IMR-90 (cell line): ENCODE measurements around the gene SUN1. TPM values are rescaled to one million over a fixed set of nuclear protein-coding genes. Genes with fewer than 3 reads are reported as not detected.

Experiments
- ATAC-seq: fragments of 200-7000 bp; cut with Tn5 transposase; 2 replicates; pipeline ENCODE4 v1.9.1; 2020; ENCODE audit warnings: low read depth, mild to moderate bottlenecking, moderate library complexity
- BruUV-seq: library from RNA; stranded (reverse); fragments of 400-500 nt; replicated peaks from 2 replicates; lab custom pipeline; 2021; lab: Mats Ljungman, UMichigan
- CTCF ChIA-PET: fragments of 300-600 bp; formaldehyde crosslinking; extraction: SDS; loops from one replicate; lab custom pipeline; 2021; ENCODE audit warnings: antibody characterized with exemption; lab: Yijun Ruan, JAX
- POLR2A ChIA-PET: fragments of 300-600 bp; sonication (Branson Sonifier 250); formaldehyde crosslinking; loops from one replicate; lab custom pipeline; 2022; ENCODE audit warnings: antibody characterized with exemption; ENCODE audit not compliant: unreplicated experiment; lab: Charles Lee
- DNase-seq: peaks from one replicate; pipeline ENCODE4 v3.0.0; 2013
- H2AFZ ChIP-seq: replicated peaks from 2 replicates; pipeline ENCODE3; 2013; ENCODE audit warnings: low read length, mild to moderate bottlenecking; ENCODE audit not compliant: poor library complexity
- H2AK5ac ChIP-seq: 2 replicates; pipeline ENCODE4 v1.6.1; 2013; ENCODE audit warnings: low read depth, low read length, inconsistent platforms
- H2AK9ac ChIP-seq: replicated peaks from 2 replicates; pipeline ENCODE3; 2013; ENCODE audit warnings: mild to moderate bottlenecking, low read depth, low read length, moderate library complexity; ENCODE audit not compliant: poor library complexity
- H2BK120ac ChIP-seq: 2 replicates; pipeline ENCODE4 v1.6.1; 2013; ENCODE audit warnings: low read depth, low read length, inconsistent platforms
- H2BK15ac ChIP-seq: 3 replicates; pipeline ENCODE4 v1.6.1; 2013; ENCODE audit warnings: low read depth, low read length, inconsistent platforms
- H2BK20ac ChIP-seq: 2 replicates; pipeline ENCODE4 v1.6.1; 2013; ENCODE audit warnings: low read depth, mild to moderate bottlenecking, inconsistent platforms, low read length, moderate library complexity
- H2BK5ac ChIP-seq: 2 replicates; pipeline ENCODE4 v1.6.1; 2013; ENCODE audit warnings: mild to moderate bottlenecking, low read depth, low read length, inconsistent platforms; ENCODE audit not compliant: poor library complexity, severe bottlenecking
- H3K14ac ChIP-seq: replicated peaks from 2 replicates; pipeline ENCODE4 v1.6.1; 2013; ENCODE audit warnings: low read depth, low read length, inconsistent platforms
- H3K18ac ChIP-seq: 2 replicates; pipeline ENCODE4 v1.6.1; 2013; ENCODE audit warnings: low read depth, low read length, control low read depth
- H3K23ac ChIP-seq: 2 replicates; pipeline ENCODE4 v1.6.1; 2013; ENCODE audit warnings: low read depth, low read length, inconsistent platforms
- H3K27ac ChIP-seq: 2 replicates; pipeline ENCODE4 v1.5.1; 2013; ENCODE audit warnings: mild to moderate bottlenecking, control low read depth, low read length; ENCODE audit not compliant: insufficient read depth
- H3K27me3 ChIP-seq: 2 replicates; pipeline ENCODE4 v1.6.1; 2013; ENCODE audit warnings: low read length; ENCODE audit not compliant: control insufficient read depth, insufficient read depth
- H3K36me3 ChIP-seq: 2 replicates; pipeline ENCODE4 v1.6.1; 2013; ENCODE audit warnings: low read length, mixed read lengths; ENCODE audit not compliant: control insufficient read depth, insufficient read depth
- H3K4ac ChIP-seq: 2 replicates; pipeline ENCODE4 v1.6.1; 2013; ENCODE audit warnings: low read depth, low read length, inconsistent platforms
- H3K4me1 ChIP-seq: 2 replicates; pipeline ENCODE4 v1.6.1; 2013; ENCODE audit warnings: low read length, mixed read lengths; ENCODE audit not compliant: control insufficient read depth, insufficient read depth
- H3K4me2 ChIP-seq: 2 replicates; pipeline ENCODE4 v1.6.1; 2013; ENCODE audit warnings: low read depth, mild to moderate bottlenecking, control low read depth, low read length, moderate library complexity
- H3K4me3 ChIP-seq: 2 replicates; pipeline ENCODE4 v1.5.1; 2013; ENCODE audit warnings: low read depth, mild to moderate bottlenecking, control low read depth, low read length, moderate library complexity; ENCODE audit not compliant: insufficient read depth
- H3K56ac ChIP-seq: 2 replicates; pipeline ENCODE4 v1.6.1; 2013; ENCODE audit warnings: low read length, inconsistent platforms; ENCODE audit not compliant: insufficient read depth; ENCODE audit errors: extremely low read depth
- H3K79me1 ChIP-seq, 2 experiments: 2 replicates each; pipeline ENCODE4 v1.6.1; 2013; ENCODE audit warnings: low read length in 2 of 2, inconsistent platforms in 1 of 2, low read depth in 1 of 2
- H3K9ac ChIP-seq: 2 replicates; pipeline ENCODE4 v1.6.1; 2013; ENCODE audit warnings: low read depth, low read length, control low read depth
- H3K9me1 ChIP-seq: 2 replicates; pipeline ENCODE4 v1.6.1; 2013; ENCODE audit warnings: low read length, inconsistent platforms; ENCODE audit not compliant: insufficient read depth
- H3K9me3 ChIP-seq: 2 replicates; pipeline ENCODE4 v1.6.1; 2013; ENCODE audit warnings: low read length; ENCODE audit not compliant: control insufficient read depth, insufficient read depth
- H4K20me1 ChIP-seq: 2 replicates; pipeline ENCODE4 v1.6.1; 2013; ENCODE audit warnings: low read length, inconsistent platforms; ENCODE audit not compliant: insufficient read depth
- H4K5ac ChIP-seq: 2 replicates; pipeline ENCODE4 v1.6.1; 2013; ENCODE audit warnings: mild to moderate bottlenecking, low read depth, low read length, control low read depth
- H4K8ac ChIP-seq, 2 experiments: 2 replicates each; pipeline ENCODE4 v1.6.1; 2013; ENCODE audit warnings: low read depth in 2 of 2, low read length in 2 of 2, control low read depth in 1 of 2, inconsistent platforms in 1 of 2
- H4K91ac ChIP-seq: 2 replicates; pipeline ENCODE4 v1.6.1; 2013; ENCODE audit warnings: low read depth, low read length, inconsistent platforms; ENCODE audit not compliant: insufficient read depth
- BHLHE40 ChIP-seq: fragments of 150-350 bp; IDR thresholded peaks from 2 replicates; pipeline ENCODE4 v1.6.1; 2016; ENCODE audit warnings: mild to moderate bottlenecking, low read depth, low read length
- CEBPB ChIP-seq: IDR thresholded peaks from 2 replicates; pipeline ENCODE4 v1.6.1; 2012; ENCODE audit warnings: low read depth, low read length, improper control_type of control experiment
- MAZ ChIP-seq: IDR thresholded peaks from 2 replicates; pipeline ENCODE4 v1.6.1; 2012; ENCODE audit warnings: low read depth, mild to moderate bottlenecking, low read length, improper control_type of control experiment, moderate library complexity, borderline replicate concordance
- POLR2A ChIP-seq: IDR thresholded peaks from 2 replicates; pipeline ENCODE4 v1.6.1; 2012; ENCODE audit warnings: mild to moderate bottlenecking, low read depth, low read length
- RCOR1 ChIP-seq: IDR thresholded peaks from 2 replicates; pipeline ENCODE4 v1.6.1; 2012; ENCODE audit warnings: mild to moderate bottlenecking, low read length, improper control_type of control experiment; ENCODE audit not compliant: insufficient replicate concordance
- RFX5 ChIP-seq: IDR thresholded peaks from 2 replicates; pipeline ENCODE4 v1.8.0; 2012; ENCODE audit warnings: low read depth, mild to moderate bottlenecking, low read length, moderate library complexity
- USF2 ChIP-seq: fragments of 150-350 bp; IDR thresholded peaks from 2 replicates; pipeline ENCODE4 v1.6.1; 2017; ENCODE audit warnings: mild to moderate bottlenecking, antibody characterized with exemption, low read length, low read depth
- WGBS, 2 experiments: methylation state at CpG; one replicate each; pipeline versions ENCODE4 v1.1.5 to v1.1.7; 2013; ENCODE audit warnings: missing lambda C conversion rate in 2 of 2; ENCODE audit not compliant: insufficient read length in 1 of 2; ENCODE audit errors: extremely low coverage in 2 of 2; 5-methylcytosine and 5-hydroxymethylcytosine counted together
- dilution Hi-C: fragments of 300-500 bp; cut with HindIII; formaldehyde crosslinking; loops from one replicate; pipeline ENCODE4 v1.14.3; 2018; ENCODE audit warnings: low sequenced_read_pairs; ENCODE audit not compliant: unreplicated experiment
- in situ Hi-C: fragments of 300-500 bp; cut with MboI; formaldehyde crosslinking; loops from 3 replicates; pipeline ENCODE4 v1.14.3; 2019; ENCODE audit warnings: low sequenced_read_pairs, inconsistent platforms, mixed read lengths
- intact Hi-C: fragments of 100-400 bp; cut with micrococcal nuclease; formaldehyde crosslinking; loops from 2 replicates; pipeline ENCODE4 v1.10.0; 2022
- polyA plus RNA-seq, 3 experiments: library from polyadenylated mRNA; depleted of rRNA; stranded (reverse); fragments of >200 nt; gene quantifications; 2 replicates each; pipeline ENCODE4 v1.2.3, GENCODE V29; 2012; ENCODE audit warnings: low replicate concordance in 1 of 3
- total RNA-seq: library from RNA; depleted of rRNA; stranded (reverse); fragments of >200 nt; gene quantifications from 2 replicates; pipeline ENCODE4 v1.2.3, GENCODE V29; 2012
- TF ChIP-seq, protein P1 (sequence below): fragments of 150-350 bp; IDR thresholded peaks from 2 replicates; pipeline ENCODE4 v1.6.1; 2016; ENCODE audit warnings: low read depth, mild to moderate bottlenecking, low read length, moderate library complexity, borderline replicate concordance
- TF ChIP-seq, protein P2 (sequence below): conservative IDR thresholded peaks from 2 replicates; pipeline ENCODE4 v1.5.1; 2012; ENCODE audit warnings: mild to moderate bottlenecking, low read depth, low read length, improper control_type of control experiment

The SUN1 gene
- total and polyA plus RNA-seq, 2 of the 4 experiments (the other 2 are of a cell fraction): 113 to 239 TPM

DNA sequence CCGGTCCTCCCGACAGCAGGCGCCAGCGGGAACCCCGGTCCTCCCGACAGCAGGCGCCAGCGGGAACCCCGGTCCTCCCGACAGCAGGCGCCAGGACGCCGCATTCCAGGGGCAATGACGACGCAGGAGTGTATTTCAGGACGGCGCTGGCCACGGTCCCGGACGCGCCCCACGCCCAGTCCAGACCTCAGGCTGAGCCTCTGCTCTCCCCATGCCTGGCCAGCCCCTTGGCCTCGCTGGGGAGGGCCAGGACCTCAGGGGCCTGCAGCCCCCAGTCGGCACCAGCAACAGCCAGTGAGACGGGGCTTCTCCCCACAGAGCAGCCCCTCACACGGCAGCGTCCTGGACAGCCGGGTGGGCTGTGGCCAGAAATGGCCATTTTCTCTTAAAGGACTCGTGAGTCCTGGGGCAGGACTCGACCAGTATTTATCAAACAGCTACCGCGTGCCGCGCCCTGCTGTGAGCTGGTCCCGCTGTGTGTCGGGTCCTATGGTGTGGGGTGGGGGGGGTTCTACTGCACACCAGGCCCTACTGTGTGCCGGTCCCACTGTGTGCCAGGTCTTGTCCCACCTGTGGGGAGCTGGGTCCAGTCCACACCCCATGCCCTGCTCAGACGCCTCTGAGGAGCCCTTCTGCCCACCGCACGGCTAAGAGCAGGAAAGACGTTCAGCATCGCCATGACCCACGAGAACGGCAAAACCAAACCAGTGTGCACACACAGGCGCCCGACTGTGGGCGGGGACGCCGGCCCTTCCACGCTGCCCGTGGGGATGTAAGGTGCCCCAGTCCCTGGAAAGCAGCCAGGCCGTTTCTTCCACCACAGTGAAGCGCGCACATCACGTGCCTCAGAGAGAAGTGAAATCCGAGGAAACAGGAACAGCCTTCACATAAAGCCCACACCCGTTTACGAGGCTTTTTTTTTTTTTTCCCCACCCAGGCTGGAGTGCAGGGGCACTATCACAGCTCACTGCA is 77.4 kb downstream of the SUN1 start (continued):
- no peak for TF ChIP-seq USF2

DNA sequence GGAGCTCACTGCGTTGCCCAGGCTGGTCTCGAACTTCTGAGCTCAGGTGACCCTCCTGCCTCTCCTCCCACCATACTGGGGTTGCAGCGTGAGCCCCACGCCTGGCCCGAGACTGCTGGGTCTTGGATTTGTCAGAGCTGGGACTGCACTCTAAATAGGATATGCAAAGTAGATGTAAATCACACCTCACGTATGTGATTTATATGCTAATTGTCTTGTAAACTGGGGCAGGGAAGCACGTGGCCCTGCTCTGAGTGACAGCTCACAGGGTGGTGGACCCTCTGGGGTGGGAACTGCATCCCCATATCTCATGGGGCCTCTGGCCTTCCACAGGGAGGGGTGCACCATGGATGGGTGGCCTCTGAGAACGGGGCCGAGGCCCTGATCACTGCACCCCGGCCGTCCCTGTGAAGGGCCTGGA is 78.2 kb downstream of the SUN1 start:
- Histone ChIP-seq H2BK120ac (no peak overlapping the region), H3K36me3 (no peaks in the 10 kb centered on the region), H4K5ac (no peak overlapping the region), H3K9me3 (no peaks in the 10 kb centered on the region), H2AFZ (no peak overlapping the region), H4K8ac (no peak overlapping the region), H3K23ac (no peak overlapping the region), H3K9ac (no peak overlapping the region), H2BK15ac (no peak overlapping the region), H3K79me1 (no peaks in the 10 kb centered on the region), H4K91ac (no peak overlapping the region), H2AK5ac (no peak overlapping the region), H4K20me1 (no peaks in the 10 kb centered on the region; the same call in 1 of the 2 replicates), H3K4me3 (no peak overlapping the region), H3K9me1 (no peaks in the 10 kb centered on the region), H2BK5ac (no peak overlapping the region), H3K27ac (no peak overlapping the region), H3K27me3 (no peaks in the 10 kb centered on the region; the same call in 1 of the 2 replicates), H3K18ac (no peak overlapping the region), H3K4me2 (no peak overlapping the region), H3K56ac (no peak overlapping the region), H3K4ac (no peak overlapping the region), H3K14ac (no peak overlapping the region), H3K4me1 (0 out of 2 replicates have a peak, but pooled peaks cover 1% of the 10 kb centered on the region), H2AK9ac (no peak overlapping the region), H2BK20ac (no peak overlapping the region)
- DNase-seq (no peak), ATAC-seq (no peak)
- dilution Hi-C loops (no loop called here), intact Hi-C loops (no loop called here), in situ Hi-C loops (no loop called here)
- BruUV-seq: no TSS peak
- WGBS, 2 experiments: 74% methylated on average over 5 of the region's 11 CpGs; no CpG with 5 or more reads in 1 of the 2 experiments
- CTCF ChIA-PET: no interaction called here
- POLR2A ChIA-PET: no interaction called here
- no peak for TF ChIP-seq RCOR1
- TF ChIP-seq POLR2A: no peak
- TF ChIP-seq, protein P1, sequence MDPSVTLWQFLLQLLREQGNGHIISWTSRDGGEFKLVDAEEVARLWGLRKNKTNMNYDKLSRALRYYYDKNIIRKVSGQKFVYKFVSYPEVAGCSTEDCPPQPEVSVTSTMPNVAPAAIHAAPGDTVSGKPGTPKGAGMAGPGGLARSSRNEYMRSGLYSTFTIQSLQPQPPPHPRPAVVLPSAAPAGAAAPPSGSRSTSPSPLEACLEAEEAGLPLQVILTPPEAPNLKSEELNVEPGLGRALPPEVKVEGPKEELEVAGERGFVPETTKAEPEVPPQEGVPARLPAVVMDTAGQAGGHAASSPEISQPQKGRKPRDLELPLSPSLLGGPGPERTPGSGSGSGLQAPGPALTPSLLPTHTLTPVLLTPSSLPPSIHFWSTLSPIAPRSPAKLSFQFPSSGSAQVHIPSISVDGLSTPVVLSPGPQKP: no peak
- TF ChIP-seq BHLHE40: no peak
- TF ChIP-seq, protein P2, sequence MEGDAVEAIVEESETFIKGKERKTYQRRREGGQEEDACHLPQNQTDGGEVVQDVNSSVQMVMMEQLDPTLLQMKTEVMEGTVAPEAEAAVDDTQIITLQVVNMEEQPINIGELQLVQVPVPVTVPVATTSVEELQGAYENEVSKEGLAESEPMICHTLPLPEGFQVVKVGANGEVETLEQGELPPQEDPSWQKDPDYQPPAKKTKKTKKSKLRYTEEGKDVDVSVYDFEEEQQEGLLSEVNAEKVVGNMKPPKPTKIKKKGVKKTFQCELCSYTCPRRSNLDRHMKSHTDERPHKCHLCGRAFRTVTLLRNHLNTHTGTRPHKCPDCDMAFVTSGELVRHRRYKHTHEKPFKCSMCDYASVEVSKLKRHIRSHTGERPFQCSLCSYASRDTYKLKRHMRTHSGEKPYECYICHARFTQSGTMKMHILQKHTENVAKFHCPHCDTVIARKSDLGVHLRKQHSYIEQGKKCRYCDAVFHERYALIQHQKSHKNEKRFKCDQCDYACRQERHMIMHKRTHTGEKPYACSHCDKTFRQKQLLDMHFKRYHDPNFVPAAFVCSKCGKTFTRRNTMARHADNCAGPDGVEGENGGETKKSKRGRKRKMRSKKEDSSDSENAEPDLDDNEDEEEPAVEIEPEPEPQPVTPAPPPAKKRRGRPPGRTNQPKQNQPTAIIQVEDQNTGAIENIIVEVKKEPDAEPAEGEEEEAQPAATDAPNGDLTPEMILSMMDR: no peak
- TF ChIP-seq RFX5: no peak
- no peak for TF ChIP-seq MAZ
- no peak for TF ChIP-seq USF2
- no peak for TF ChIP-seq CEBPB
